Measurements from ENCODE around the gene CNFN.

GRCh38 chr19:42402376-42403116 lies 12.4 kb upstream of the CNFN start:
- no peak for TF ChIP-seq CTCF (conservative IDR thresholded peaks at IDR 0.05 in 1 of 2, IDR thresholded peaks at IDR 0.05 in 1 of 2; ENCODE audit: extremely low read depth in 1 of 2, insufficient read depth in 1 of 2, low read depth in 1 of 2, low read length in 2 of 2)
- TF ChIP-seq EZH2 (IDR thresholded peaks at IDR 0.05; ENCODE audit: borderline replicate concordance, low read length): no peak
